CD4-positive, alpha-beta T cell treated with Interferon gamma for 1 hour (primary cell): ENCODE results near the gene HOXA9.
A peak's percentile ranks its signal among the peaks of the same experiment; 100 is the strongest.

ENCODE experiments used
- DNase-seq: peaks from one replicate; pipeline ENCODE4 v3.0.0-alpha.2; 2020

HOXA9 gene

DNA sequence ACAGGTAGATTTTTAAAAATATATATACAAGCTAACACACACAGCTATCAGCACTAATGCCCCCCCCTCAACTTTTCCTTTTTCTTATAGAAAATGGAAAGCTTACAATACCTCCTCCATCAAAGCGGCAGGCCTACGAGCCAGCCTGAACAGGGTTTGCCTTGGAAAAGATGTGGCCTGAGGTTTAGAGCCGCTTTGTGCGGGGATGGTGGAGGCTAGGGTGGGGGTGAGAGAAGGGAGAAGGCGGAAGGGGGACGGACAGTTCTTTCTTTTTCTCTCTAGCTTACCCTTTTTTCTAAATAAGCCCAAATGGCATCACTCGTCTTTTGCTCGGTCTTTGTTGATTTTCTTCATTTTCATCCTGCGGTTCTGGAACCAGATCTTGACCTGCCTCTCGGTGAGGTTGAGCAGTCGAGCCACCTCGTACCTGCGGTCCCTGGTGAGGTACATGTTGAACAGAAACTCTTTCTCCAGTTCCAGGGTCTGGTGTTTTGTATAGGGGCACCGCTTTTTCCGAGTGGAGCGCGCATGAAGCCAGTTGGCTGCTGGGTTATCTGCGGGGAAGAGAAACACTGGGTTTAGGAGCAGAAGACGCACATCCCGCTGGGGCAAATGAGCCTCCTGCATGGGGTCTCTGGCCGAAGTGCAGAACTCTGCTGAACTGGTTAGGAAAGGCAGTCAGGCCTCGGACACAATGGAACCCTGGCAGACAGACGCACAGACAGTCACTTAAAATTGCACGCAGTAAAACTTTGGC lies 1.9 kb downstream of the HOXA9 start:
- DNase-seq: no peak

DNA sequence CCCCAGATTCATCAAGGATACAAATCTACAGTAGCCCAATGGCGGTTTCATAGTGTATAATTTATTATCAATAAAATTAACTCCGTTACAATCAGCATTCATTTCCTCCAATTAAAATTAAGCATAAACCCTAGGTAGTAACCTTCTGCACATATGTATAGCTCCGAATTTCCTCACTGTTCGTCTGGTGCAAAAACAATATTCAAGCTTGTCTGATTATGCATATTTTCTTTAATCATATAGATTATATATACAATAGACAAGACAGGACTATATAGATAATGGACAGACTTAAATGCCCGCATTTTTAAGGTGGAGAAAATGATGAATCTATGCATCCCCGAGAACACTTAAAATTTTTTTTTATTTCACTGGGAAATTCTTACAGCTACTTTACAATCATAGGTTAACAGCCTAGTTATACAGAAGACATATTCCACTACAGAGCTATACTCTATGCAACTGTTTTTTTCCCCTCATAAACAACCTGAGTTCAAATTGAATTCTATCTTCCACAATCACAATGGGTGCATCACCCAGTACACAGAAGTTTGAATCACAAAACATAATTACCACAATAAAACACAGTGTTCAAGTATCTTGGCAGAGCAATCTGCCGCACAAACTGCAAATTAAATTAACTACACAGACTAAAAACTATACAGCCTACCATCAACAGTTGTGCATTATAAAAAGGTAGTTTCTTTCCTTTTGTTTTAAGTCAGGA lies 2.6 kb downstream of the HOXA9 start:
- no peak for DNase-seq

DNA sequence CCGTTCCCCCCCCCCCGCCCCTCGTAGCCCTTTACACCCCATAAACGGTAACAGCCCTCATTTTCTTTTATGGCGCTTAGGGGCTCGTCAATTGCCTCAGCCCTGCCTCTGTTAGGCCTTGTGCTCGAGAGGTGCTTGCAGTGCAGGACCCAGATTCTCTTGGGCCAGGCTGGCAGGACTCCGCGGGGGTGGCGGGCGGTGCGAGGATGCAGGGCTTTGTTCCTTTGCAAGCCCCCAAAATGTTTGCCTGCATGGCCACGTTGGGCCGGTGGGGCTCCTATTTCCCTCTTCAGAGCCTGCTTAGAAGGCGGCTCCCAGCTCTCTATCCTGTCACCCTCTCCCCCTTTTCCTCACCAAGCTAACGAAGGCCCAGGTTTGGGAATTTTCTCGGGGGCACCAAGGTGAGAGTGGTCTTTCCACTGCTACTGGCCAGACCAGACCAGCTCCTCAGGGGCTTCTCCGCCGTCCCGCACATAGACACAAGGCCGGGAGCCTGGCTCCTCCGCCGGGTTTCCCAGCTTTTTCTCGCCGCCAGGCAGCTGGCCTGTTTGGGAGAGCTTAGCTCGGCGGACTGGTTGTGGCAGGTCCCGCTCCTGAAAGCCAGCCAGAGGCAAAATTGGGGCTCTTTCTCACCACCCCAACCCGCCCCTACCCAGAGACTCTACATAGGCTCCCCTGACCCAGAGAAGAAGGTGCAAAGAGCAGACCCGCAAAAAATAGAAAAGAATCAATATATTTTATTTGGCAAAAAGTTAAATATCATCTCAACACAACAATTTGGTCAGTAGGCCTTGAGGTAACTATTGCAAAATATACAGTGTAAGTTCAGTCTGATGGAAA lies 3.4 kb downstream of the HOXA9 start:
- no peak for DNase-seq

DNA sequence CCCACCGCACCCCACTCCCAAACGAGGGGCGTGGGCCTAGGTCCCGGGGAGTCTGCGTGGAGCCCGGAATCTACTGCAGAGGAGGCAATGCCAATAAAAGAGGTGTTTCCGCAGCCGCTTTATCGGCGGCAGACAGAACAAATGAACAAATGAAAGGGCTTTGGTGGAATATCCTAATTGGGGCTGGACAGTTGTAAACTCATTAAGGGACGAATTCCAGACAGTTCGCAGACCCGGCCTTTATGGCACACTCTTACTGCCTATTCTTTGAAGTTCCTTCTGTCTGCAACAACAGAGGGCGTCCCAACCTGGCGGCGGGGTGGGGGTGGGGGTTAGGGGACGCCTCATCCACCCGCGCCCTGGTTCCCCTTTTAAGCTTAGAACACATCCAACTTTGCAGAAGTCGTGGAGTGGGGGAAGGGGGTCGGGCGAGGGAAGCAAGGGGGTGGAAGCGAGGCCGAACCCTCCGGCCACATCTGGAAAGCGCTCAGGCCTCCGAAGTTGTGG lies 4.1 kb downstream of the HOXA9 start:
- peak; percentile 36 for DNase-seq

DNA sequence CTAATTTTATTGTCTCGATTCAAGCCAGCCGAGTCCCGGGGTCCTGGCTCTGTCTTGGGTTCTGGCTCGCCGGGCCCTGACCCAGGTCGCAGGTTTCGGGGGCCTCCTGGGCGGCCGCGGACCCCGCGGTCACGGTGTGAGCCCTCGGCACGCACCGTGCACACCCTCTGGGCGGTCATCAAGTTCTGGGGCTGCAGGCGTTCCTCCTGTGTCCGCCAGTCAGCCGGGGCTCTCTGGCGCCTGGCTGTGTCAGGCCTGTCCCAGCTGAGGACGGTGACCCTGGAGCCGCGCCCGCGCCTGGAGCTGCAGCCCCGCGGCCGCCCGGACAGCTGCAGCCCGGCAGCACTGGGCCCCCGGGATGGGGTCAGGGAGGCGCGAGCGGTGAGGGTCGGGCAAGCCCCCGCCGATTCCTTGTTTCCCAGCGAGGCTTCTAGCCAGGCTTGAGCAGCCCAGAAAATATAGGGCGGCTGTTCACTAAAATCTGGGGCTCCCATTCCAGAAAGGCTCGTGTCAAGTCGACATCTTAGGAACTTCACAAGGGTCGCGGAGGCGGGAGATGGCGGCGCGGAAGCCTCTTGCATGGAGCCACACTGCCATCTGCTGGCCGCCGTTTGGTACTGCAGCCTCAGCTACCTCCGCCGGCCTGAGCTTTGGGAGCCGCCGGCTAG lies 4.7 kb downstream of the HOXA9 start:
- DNase-seq: peak; percentile 82

DNA sequence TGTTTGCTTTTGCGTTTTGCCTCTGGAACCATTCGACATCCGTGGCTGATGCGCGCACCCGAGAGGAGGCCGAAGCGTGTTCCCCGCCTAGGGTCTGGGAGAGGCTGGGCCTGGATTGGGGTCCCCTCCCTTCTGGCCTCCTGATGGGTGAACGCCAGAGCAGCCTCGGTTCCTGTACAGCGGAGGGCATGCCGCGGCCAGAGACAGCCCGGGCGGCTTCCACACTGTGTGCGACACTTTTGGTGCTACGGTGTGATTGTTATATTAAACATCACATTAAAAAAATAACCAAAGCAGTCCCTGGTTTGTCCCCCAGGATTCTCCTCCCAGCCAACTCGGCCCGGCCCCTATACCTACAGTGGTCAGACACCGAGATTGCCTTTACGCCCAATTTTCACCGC lies 5.2 kb downstream of the HOXA9 start:
- no peak for DNase-seq

DNA sequence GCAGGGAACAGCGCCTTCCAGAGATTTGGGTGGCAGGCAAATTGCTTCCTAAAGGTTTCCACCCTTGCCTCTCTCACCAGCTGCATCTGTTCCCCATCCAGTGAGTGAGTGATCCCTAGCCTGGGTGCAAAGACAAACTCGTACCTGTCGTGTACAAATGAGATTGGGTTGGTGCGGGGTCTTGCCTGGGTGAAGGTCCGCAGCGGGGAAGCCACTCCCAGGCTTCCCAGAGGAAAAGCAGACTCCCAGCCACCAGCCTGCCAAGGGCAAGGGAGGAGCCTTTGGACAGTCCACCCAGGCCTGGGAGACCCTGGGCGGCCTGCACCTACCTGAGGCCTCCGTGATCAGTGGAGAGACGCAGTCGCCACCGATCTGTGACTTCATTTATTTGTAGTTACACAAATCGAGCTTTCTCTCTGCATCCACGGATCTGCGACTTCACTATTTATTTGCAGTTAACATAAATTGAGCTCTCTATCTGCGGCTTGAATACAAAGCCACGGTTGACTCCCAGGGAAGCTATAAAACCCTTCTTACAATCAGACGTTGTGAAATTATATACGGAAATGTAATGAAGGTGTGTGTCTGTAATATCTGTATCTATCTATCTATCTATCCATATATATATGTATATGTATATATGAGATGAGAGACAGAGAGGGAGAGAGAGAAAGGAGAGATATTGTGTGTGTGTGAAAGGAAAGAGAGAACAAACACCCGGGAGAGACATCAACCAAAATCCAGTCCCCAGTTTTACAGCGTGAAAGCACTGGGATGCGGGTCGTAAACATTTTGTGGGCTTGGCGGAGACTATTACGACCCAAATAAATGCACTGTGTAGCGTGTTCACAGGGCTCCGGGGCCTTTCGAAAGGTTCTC lies 5.8 kb downstream of the HOXA9 start:
- no peak for DNase-seq

DNA sequence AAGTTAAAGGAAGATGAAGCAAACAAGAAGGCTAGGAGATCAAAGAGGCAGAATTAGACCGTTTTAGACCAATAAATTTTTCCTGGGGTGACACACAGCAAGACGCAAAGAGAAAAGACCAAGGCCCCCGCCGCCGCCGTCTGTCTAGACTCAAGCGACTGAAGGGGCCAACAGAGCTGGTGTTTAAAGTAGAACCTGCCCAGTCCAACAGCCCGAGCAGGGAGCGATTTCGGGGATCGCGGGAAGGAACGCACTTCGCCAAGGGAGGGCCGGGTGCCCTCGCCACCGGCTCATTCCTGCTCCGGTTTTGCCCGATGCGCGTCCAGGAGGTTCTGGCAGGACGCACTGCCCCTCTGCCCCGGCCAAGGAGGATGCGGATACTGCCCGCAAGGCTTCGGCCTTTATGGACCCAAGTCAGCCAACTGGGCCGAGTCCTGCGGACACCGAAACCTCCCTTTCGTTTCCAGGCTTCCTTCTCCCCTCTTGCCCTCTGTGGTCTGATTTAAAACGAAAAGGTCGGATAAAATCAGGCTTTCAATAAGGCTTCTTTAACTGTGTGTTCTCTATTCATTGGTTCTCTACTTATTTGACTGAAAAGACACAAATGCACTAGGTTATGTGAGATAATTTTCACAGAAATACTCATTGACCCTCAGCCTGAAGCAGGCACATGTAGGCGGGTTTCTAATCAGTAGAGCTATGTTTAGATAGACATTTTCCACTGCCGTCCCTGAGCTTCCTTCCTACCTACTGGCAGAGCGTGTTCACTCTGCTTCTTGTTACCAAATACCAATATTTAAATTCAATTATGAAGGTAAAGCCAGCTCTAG lies 6.7 kb downstream of the HOXA9 start:
- no peak for DNase-seq

DNA sequence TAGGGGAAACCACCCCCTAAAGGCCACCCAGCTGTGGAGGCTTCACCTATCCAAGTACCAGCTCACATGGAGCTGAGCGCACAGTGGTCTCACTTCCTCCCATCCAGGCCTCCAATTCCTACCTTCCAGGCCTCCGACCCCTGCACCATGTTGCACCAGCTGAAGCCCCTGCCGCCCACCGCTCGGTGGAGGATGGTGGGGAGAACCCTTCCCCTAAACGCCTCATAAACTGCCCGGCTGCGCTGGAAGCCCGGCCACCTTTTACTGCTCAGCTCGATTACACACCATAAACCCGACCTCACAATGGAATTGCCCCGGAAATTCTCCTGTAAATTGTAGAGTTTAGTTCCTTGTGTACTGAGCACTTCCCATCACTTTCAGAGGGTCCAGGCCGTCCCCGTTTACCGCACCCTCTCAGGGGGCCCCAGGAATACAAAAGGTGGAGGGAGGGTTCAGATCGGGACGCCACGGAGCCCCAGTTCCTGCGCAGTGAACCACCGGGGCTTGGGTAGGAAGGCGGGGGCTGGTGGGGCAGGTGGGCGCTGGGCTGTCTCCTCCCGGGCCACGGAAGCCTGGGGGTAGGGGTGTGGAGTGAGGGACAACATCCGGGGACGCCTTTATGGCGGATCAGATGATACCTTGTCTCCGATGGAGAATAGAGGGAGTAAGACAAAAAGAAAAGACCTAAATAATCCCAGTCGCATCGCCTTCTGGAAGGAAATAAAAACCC lies 7.5 kb downstream of the HOXA9 start:
- DNase-seq: no peak

DNA sequence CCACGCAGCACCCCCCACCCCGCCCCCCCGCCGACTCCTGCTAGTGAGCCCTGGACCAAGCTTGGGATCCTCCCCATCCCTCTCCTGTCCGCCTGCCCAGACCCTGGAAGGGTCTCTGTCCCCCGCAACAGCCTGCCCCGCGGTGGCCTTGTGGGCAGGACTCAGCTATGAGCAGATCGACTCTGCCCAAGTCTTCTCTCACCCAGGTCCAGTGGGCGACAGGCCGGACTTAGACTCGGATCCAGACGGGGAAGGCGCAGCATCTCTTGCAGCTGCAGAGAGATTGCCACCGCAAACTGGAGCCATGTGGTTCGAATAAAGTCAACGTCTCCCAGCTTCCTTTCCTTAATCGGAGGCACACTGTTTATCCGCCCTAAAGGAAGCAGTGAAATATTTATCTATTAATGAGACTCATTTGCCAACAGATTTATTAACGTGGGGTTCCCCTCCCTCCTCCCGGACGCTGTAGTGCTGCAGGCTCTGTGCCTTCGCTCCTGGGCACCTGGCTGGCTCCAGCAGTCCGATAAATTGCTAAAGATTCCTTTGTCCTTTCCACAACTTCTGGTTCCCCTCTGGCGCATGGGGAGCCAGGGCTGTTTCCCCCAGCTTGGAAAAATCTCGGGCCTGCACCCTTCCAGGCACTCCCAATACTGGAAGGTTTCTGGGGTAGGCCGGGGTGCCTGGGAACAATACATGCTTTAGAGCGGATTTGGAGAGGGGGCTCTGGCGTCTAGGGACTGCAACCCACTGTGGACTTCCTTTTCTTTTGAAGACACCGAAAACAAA lies 8.2 kb downstream of the HOXA9 start:
- no peak for DNase-seq

DNA sequence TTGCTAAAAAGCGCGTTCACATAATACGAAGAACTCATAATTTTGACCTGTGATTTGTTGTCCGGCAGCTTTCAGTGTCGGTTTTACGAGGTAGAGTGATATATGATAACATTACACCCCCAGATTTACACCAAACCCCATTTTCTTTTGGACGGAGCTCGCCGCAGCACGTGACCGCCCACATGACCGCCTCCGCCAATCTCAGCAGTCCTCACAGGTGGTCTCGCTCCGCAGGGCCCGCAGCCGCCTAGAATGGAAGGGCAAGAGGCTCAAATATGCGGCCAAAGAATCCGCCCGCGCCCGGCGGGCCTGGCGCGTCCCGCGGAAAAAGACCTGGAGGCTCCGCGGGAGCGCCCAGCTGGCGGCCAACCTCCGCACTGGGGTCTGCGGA lies 8.8 kb downstream of the HOXA9 start, which contains the start of gene HOXA7:
HOXA7 (minus strand) TSS at position 168 of the 391 bp plus-strand sequence; CDS start at position 38, 130 bp downstream.
- no peak for DNase-seq

DNA sequence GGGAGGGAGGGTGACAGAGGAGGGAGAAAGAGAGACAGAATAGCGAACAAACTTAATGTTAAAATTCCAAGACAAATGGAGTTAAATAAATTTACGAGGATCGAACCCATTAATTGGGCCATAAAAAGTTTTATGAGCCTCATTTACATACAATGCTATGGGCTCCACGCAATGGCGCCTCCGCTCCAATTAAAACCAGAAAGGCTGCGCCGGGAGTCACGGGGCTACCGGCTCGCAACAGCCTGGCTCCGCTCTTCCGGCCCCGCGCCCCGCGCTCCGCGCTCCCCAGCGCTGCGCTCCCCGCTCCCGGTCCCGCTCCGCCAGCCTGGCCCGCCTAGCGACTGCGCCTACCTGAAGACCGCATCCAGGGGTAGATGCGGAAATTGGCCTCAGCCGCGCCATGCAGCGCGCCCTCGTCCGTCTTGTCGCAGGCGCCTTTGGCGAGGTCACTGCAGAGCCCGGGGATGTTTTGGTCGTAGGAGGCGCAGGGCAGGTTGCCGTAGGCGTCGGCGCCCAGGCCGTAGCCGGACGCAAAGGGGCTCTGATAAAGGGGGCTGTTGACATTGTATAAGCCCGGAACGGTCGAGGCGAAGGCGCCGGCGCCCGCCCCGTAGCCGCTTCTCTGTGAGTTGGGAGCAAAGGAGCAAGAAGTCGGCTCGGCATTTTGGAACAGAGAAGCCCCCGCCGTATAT lies 9.4 kb downstream of the HOXA9 start:
- no peak for DNase-seq

DNA sequence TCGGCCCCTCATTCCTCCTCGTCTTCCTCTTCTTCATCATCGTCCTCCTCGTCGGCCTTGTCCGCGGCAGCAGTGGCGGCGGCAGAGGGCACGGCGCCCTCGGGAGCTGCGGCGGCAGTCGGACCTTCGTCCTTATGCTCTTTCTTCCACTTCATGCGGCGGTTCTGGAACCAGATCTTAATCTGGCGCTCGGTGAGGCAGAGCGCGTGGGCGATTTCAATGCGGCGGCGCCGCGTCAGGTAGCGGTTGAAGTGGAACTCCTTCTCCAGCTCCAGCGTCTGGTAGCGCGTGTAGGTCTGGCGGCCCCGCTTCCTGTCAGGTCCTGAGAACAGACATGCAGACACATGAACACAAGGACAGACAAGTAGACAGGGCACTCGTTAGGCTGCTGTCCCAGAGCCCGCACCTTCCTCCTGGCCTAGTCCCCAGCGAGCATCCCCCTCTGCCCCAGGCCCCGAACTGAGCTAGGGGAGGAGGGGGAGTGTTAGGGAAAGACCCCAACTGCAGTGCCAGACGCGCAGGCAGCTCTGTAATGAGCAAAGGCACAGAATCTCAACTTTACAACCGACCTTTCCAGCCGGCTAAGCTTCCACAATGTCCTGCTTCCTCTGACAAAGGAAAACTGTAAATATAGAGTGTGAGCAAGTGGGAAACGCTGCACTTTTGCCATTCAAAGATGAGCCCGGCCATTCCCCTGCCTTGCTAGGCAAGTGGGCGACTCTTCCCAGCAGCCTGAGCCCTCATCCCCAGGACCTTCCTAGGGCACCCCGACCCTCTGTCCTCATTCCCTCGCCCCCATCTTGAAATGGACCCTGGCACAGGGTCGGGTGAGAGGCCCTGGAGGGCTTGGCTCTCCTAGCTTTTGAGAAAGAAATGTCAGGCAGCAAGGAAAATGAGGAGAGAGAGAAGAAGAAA lies 10.2 kb downstream of the HOXA9 start:
- no peak for DNase-seq

DNA sequence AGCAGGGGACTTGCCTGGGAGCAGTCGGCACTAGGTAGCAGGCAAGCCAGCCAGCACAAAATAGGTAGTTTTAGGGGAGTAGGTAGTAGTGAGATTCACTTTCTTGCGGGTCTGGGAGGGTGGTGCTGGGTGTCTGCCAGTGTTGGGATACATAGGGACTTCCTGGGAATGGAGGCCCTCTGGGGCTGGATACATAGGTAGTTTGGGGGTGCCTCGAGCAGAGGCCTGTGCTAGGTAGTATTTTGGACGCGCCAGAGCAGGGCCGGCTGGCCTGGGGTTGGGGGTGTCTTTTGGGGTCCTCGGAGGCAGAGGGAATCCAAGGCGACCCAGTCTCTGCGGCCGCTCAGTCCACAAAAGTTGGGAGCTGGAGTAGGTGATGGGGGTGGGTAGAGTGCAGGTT lies 11.0 kb downstream of the HOXA9 start:
- no peak for DNase-seq

DNA sequence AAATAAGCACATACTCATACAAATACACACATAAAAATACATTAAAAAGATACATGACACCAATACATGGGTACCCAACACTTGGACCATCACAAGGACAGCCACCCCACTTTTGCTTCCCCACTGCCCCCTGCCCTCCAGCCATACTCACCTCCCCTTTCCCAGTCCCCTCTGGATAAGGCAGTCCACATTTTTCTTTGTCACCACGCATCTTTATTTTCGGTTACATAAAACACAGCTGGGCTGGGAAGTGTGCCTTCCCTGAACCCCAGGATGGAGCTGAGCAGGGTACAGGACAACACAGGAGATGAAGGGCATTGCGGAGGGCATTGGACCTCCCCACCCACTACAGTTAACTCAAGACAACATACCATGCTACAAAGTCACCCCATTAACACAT lies 11.8 kb downstream of the HOXA9 start:
- no peak for DNase-seq

DNA sequence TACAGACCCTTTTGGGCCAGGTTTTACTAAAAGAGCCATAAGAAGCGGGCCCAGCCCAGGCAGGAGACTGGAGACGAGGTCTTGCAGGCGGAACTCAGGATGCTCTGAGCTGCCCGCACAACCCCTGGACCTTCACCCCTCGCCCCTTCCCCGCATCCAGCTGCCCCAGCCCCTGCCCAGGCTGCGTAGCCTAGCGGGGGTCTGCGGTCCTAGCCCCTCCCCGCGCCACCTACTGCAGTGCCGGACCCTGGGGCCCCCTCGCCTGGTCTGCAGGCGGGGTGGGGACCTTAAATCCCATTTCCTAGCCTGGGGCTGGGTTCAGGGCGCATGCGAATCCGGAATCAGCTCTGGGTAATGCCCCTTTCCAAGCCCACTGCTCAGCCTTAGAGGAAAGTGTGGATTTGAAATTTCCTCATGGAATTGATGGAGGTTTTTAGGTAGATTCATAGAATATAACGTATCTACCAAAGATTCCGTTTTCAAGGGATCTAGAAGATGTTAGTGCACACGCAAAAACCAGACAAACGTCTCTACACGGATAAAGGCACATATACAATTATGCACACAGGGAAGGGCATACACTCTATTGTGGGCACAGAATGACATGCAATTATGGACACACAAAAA lies 12.4 kb downstream of the HOXA9 start:
- no peak for DNase-seq
